Coronary artery (tissue), 2 donors: ENCODE measurements around the gene HS1BP3.

ENCODE experiments used
- DNase-seq: peaks from one replicate; pipeline ENCODE4 v3.0.0-alpha.2; 2017; ENCODE audit warnings: low spot score
- H3K27ac ChIP-seq, 2 donors: fragments of 200-600 bp; sonication (generic); one replicate each; pipeline ENCODE4 v1.5.1; 2016 to 2019
- H3K4me3 ChIP-seq: fragments of 200-600 bp; sonication (generic); 2 replicates; pipeline ENCODE4 v1.5.1; 2016; ENCODE audit warnings: mild to moderate bottlenecking, moderate library complexity
- TF ChIP-seq, protein P1 (sequence below): fragments of 200-600 bp; sonication (generic); IDR thresholded peaks from one replicate; pipeline ENCODE4 v1.5.1; 2019; ENCODE audit warnings: antibody characterized with exemption

Gene HS1BP3, protein sequence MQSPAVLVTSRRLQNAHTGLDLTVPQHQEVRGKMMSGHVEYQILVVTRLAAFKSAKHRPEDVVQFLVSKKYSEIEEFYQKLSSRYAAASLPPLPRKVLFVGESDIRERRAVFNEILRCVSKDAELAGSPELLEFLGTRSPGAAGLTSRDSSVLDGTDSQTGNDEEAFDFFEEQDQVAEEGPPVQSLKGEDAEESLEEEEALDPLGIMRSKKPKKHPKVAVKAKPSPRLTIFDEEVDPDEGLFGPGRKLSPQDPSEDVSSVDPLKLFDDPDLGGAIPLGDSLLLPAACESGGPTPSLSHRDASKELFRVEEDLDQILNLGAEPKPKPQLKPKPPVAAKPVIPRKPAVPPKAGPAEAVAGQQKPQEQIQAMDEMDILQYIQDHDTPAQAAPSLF

DNA sequence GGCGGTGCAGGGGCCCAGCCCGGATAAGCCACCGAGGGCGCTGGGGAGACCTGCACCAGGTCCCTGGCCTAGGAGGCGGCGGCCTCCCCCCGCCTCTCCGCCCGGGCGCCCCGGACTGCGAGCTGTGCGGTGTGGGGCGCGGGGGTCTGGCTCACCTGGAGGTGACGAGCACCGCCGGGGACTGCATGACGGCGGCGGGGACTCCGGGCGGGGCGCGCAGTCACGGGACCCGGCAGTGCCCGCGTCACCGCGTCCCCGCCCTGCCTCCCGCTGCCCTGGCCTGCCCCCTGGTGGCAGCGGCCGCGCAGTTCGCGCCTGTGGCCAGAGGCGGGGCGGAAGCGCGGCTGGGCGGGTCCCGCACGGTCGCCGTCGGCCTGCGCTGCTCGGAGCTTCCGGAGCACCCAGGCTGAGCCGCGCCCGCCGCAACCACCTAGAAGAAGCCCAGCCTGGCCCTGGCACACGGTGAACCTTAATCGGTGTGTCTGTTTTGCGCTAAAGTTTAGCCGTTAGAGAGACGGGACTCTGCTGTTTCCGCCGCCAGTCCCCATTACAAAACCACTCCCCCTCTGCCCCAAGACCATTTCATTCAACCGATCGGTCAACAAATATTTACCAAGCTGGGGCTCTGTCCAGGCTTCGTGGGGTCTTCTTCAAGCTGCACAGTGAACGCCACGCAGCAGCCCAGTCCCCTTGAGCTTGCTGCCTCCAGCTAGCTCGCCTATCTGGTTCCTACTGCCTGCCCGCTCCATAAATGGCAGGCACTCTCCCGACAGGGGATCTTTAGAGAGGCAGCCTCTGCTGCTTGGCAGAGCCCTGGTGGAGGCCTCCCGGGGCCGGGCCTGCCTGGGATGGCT lies at the start of gene HS1BP3:
TSS of gene HS1BP3 (minus strand) at position 222 of the 854 bp plus-strand sequence. CDS start at position 187, 35 bp downstream.
- TF ChIP-seq, protein P1, sequence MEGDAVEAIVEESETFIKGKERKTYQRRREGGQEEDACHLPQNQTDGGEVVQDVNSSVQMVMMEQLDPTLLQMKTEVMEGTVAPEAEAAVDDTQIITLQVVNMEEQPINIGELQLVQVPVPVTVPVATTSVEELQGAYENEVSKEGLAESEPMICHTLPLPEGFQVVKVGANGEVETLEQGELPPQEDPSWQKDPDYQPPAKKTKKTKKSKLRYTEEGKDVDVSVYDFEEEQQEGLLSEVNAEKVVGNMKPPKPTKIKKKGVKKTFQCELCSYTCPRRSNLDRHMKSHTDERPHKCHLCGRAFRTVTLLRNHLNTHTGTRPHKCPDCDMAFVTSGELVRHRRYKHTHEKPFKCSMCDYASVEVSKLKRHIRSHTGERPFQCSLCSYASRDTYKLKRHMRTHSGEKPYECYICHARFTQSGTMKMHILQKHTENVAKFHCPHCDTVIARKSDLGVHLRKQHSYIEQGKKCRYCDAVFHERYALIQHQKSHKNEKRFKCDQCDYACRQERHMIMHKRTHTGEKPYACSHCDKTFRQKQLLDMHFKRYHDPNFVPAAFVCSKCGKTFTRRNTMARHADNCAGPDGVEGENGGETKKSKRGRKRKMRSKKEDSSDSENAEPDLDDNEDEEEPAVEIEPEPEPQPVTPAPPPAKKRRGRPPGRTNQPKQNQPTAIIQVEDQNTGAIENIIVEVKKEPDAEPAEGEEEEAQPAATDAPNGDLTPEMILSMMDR: peak; percentile 95
- H3K4me3 ChIP-seq: peak within 1 kb of the TSS; percentile 99

DNA sequence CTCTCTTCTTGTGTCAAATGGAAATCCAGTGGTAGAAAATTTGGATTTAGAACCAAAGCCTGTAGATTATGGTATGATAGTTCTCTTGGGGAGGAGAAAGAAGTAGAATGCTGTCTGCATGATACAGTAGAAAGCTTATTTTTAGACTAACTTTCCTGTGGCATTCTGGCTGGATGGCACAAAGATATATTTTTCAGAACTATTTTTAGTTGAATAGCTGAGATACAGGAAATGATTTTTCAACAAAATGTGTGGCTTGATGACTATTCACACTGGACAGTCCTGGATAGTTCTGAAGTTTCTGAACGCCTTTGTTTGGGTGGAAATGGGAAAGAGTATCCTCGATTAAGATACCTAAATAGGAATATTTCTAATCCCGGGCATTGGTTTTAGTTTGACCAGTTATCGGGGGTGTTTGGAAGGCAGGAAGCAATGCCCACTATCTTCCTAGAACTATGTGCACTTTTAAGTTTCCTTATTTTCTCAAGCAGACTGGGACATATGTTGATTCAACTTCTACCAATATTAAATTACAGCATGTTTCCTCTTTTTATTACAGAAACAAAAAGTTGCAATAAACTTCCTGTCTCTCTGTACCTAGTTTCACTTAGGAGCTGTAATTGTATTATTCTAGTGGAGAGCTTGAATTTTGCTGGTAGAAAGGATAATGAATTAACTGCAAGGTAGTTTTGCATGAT lies 48.2 kb upstream of the HS1BP3 start:
- no peak for DNase-seq
- Histone ChIP-seq H3K4me3 (peak overlapping the region; percentile 24), H3K27ac (peak overlapping the region in 1 of 2 donors; percentile 59)
- TF ChIP-seq, protein P1: no peak

More for the DNA sequence above, at the start of gene HS1BP3:
- H3K27ac ChIP-seq: peak within 1 kb of the TSS; percentile 86 to 95
- DNase-seq: peak; percentile 88

DNA sequence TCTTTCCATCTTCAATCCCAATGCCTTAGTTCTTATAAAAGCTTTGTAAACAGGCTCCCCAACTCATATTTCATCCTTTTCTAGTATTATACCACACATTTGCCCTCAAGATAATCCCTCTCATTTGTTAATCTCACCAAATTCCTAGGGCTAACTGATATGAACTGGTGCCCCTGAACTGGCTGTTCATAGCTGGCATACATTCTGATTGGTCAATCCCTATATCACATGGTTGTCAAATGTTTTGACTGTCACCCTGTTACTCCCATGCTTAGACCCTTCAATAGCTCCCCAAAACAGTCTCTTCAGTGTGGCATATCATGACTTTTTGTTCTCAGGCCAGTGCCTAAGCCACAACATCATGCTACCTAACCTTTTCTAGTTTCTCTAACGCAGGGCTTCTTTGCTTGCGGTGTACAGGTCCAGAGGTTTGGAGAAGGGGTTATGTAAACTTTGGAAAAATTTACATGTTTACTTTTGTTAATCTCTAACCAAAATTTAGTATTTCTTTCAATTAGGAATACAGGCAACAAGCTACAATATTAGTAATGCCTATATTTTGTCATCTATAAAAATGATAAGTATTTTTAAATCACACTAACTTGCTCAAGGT lies 46.5 kb upstream of the HS1BP3 start:
- Histone ChIP-seq H3K4me3 (no peak overlapping the region), H3K27ac (no peak overlapping the region)
- no peak for DNase-seq
- TF ChIP-seq, protein P1: no peak

DNA sequence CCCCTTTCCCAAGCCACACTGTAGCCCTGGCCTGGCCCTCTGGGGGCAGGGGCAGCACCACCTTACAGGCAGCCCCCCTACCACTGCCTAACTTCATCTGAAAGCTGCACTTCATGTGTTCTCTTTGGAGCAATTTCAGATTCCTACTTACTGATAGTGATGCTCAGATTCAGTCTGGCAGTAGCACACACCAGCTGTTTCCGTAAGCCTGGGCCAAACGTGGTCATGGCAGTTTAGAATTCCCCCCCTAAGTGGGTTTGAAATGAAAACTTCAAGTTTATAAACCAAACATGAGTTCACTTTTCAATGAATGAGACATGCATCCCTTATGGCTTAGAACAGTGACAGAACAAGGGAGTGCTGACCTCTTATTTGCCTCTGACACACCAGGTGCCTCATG lies 45.5 kb upstream of the HS1BP3 start:
- Histone ChIP-seq H3K27ac (no peak overlapping the region), H3K4me3 (no peak overlapping the region)
- TF ChIP-seq, protein P1: no peak
- no peak for DNase-seq

DNA sequence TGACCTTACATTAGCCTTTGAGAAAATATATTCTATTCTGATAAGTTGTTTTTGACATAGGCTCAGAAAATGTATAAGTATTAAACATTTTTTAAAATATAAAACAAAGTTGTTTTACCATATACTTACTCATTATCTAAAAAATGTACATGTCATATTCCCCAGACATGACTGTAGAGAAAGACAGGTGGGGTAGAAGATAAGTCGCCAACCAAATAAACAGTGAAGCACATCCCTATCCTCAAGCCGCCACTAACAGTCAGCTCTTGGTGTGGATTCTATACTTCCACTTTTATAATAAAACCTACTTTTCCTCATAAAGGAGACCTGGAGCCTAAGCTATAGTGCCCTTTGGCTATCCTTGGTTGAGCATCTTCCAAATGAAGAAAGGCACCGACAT lies 42.4 kb upstream of the HS1BP3 start:
- no peak for DNase-seq
- Histone ChIP-seq H3K27ac (no peak overlapping the region), H3K4me3 (no peak overlapping the region)
- TF ChIP-seq, protein P1: no peak

DNA sequence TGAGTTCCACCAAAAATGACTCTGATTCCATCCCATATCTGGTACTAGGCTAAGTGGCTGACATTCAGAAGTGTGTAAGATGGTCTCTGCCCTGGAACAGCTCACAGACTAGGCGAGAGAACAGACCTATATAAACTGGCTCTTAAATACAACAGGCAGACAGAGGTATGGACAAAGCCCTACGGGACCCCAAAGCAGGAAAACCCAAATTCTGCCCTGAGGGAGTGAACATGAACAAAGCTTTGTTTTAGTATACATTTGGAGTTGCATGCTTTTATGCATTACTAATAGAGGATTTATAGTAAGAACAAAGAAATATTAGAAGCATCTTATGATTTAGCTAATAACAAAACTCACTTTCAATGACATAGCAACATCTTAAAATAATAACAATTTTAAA lies 41.2 kb upstream of the HS1BP3 start:
- no peak overlapping the region for H3K4me3 ChIP-seq
- no peak for DNase-seq
- TF ChIP-seq, protein P1: no peak
- no peak overlapping the region for H3K27ac ChIP-seq
